LoVo (cell line): ENCODE data around the gene ATP8B4.
"Not testable (repeated sequence)": the region's sequence is repeated elsewhere in the genome, so short reads cannot be mapped to it uniquely, and the experiment has no call there.

ENCODE experiments used
- DNase-seq: peaks from one replicate; pipeline ENCODE4 v3.0.0-alpha.2; 2016; ENCODE audit warnings: low spot score

ATP8B4 gene, protein sequence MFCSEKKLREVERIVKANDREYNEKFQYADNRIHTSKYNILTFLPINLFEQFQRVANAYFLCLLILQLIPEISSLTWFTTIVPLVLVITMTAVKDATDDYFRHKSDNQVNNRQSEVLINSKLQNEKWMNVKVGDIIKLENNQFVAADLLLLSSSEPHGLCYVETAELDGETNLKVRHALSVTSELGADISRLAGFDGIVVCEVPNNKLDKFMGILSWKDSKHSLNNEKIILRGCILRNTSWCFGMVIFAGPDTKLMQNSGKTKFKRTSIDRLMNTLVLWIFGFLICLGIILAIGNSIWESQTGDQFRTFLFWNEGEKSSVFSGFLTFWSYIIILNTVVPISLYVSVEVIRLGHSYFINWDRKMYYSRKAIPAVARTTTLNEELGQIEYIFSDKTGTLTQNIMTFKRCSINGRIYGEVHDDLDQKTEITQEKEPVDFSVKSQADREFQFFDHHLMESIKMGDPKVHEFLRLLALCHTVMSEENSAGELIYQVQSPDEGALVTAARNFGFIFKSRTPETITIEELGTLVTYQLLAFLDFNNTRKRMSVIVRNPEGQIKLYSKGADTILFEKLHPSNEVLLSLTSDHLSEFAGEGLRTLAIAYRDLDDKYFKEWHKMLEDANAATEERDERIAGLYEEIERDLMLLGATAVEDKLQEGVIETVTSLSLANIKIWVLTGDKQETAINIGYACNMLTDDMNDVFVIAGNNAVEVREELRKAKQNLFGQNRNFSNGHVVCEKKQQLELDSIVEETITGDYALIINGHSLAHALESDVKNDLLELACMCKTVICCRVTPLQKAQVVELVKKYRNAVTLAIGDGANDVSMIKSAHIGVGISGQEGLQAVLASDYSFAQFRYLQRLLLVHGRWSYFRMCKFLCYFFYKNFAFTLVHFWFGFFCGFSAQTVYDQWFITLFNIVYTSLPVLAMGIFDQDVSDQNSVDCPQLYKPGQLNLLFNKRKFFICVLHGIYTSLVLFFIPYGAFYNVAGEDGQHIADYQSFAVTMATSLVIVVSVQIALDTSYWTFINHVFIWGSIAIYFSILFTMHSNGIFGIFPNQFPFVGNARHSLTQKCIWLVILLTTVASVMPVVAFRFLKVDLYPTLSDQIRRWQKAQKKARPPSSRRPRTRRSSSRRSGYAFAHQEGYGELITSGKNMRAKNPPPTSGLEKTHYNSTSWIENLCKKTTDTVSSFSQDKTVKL

DNA sequence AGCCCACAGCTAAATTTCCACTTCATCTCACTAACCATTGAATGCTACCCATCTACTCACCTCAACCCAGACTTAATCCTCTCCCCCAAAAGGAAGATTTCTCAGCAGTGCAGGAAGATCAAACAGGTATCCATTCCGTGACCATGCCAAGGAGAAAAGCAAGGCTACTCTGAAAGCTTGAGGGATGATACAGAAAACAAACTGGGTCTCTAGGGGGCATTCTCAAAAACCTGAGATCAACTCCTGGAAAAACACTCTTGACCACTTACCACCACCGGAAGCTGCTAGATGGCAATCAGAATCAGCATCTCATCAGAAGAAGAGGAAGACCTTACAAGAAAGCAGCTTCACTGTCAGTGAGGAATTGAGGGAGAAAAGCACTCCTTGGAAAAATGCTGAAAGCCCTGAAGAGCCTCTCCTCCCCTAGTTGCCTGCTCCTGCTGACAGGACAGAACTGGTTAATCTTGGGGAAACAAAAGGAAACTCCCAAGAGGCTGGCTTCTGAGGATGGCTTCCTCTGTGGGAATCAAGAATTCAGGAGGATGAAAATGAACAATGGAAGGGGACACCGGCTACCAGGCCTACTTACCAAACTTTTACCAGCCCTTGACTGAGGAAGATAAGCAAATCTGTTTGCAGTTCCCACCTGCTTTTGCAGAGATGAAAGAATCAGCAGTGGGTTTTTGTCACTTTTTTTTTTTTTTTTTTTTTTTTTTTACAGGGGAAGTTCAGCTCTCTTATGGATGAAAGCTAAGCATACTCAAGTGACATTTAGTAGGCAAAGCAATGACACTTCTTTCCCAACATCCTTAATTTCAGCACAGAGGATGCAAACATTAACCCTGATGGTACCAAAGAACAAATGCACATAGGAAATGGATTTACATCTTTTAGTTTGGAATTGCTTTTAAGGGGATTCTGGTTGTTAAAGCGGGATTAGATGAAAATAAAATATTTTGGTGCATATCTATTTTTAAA lies at the start of gene ATP8B4:
Gene ATP8B4 (minus strand): TSS at position 171 of the 978 bp plus-strand sequence. CDS start 12,267 bp downstream, outside the sequence.
- DNase-seq: no peak

DNA sequence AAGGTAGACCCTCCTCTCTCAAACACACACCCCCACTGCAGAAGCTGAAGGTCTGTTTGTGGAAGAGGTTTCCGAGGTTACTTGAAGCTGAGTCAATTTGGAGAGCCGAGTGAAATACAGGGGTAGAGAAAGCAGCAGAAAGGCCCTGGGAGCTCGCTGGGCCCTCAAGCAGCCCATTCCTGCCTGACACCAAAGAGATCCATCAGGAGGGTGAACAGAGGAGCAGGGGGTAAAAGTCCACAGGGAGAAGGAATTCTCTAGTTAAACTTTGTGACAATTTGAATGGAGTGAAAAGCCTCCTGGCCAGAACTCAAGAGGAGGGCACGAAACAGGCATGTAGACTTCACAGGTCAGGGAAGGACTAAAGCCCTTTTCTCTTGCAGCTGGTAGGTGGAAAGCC lies 49.3 kb upstream of the ATP8B4 start:
- no peak for DNase-seq

DNA sequence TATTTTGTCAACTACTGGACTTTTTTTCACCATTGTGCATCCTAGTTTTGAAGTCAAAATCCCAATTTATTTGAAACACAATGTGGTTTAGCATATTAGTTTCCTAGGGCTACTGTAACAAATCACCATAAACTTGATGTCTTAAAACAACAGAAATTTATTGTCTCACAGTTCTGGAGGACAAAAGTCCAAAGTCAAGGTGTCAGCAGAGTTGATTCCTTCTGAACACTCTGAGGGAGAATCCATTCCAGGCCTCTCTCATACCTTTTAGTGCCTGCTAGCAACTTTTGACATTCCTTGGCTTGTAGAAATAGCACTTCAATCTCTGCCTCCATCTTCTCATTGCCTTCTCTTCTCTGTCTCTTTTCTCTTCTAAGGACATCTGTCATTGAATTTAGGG lies 48.1 kb upstream of the ATP8B4 start:
- DNase-seq: no peak

DNA sequence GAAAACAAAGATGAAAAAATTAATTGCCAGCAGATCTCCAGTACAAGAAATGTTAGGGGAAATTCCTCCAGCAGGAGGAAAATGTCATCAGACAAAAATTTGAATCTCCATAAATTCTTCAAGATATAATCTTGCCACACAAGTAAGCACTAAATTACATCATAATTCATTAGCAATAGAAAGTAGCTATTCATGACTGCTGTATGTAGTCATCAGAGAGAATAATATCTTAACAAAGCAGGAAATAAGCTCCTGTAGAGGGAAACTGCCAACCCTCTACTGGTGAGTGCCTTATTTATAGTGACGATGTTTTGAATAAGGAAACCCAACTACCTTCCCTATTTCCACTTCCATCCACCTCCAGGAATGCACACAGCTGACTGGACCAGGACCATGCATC lies 47.2 kb upstream of the ATP8B4 start:
- DNase-seq: no peak

DNA sequence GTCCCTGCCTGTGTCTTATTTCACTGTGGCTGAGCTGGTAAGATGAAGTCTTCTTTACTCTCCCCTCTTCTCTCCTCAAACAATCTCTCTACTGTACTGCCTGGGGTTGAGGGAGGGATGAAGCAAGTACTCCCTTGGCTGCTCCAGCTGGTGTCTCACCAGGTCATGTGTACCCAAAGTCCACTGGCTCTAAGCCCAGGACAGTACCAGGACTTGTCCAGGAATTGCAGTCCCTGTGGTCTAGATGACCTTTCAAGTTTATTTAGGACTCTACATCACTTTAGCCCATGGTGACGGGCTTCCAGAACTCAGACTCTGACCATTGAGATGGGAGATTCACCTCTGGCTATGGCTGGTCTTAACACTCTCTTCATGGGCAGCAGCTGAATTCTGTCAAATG lies 45.4 kb upstream of the ATP8B4 start:
- no peak for DNase-seq

DNA sequence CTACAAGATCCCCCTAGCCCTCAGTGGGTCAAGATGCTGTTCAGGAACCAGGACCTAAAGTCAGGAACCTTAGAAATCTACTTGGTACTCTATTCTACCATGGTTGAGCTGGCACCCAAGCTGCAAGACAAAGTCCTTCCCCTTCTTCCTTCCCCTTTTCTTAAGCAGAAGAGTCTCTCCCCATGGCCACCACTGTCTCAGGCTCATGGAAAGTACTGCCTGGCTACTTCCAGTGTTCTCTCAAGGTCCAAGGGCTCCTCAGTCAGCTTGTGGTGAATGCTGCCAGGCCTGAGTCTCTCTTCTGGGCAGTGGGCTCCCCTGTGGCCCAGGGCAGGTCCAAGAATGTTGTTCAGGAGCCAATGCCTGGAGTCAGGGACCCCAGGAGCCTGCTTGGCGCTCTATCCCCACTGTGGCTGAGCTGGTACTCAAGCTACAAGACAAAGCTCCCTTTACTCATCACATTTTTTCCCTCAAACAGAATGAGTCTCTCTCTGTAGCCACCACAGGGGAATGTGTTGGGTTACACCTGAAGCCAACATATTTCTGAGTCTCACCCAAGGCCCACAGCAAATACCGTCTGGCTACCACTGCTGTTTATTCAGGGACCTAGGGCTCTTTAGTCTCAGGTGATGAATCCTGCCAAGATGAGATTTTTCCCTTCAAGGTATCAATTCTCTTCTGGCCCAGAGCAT lies 44.8 kb upstream of the ATP8B4 start:
- DNase-seq: no peak

DNA sequence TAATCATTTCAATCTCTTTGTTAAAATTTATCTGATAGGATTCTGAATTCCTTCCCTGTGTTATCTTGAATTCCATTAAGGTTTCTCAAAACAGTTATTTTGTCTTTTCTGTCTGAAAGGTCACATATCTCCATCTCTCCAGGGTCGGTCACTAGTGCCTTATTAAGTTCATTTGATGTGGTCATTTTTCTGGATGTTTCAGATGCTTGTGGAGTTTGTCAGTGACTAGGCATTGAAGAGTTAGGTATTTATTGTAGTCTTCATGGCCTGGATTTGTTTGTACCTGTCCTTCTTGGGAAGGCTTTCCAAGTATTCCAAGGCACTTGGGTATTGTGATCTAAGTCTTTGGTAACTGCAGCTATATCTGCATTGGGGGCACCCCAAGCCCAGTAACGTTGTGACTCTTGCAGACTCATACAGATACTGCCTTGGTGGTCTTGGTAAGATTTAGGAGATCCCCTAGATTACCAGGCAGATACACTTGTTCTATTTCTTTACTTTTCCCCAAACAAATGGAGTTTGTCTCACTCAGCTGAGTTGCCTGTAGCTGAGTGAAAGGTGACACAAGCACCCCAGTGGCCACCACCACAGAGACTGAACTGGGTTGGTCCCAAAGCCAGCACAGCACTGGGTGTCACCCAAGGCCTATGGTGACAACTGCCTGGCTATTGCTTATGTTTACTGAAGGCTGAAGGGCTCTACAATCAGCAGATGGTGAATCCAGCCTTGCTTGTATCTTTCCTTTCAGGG lies 44.1 kb upstream of the ATP8B4 start:
- peak; percentile 72 for DNase-seq

DNA sequence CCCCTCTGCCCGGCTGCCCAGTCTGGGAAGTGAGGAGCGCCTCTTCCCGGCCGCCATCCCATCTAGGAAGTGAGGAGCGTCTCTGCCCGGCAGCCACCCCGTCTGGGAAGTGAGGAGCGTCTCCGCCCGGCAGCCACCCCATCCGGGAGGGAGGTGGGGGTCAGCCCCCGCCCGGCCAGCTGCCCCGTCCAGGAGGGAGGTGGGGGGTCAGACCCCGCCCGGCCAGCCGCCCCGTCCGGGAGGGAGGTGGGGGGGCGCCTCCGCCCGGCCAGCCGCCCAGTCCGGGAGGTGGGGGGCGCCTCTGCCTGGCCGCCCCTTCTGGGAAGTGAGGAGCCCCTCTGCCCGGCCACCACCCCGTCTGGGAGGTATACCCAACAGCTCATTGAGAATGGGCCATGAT lies 39.2 kb upstream of the ATP8B4 start:
- not testable (repeated sequence) for DNase-seq

DNA sequence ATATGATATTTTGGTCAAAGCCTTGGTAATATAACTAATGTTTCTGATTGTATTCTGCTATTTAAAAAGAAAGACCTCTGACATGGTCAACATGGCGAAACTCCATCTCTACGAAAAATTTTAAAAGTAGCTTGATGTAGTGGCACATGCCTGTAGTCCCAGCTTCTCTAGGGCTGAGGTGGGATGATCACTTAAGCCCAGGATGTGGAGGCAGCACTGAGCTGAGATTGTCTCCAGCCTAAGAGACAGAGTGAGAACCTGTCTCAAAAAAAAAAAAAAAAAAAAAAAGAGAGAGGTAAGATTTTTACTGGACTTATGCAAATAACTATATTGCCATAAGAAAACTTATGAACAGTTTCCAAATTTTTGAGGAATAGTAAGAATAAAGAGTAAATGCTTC lies 32.4 kb upstream of the ATP8B4 start:
- no peak for DNase-seq

DNA sequence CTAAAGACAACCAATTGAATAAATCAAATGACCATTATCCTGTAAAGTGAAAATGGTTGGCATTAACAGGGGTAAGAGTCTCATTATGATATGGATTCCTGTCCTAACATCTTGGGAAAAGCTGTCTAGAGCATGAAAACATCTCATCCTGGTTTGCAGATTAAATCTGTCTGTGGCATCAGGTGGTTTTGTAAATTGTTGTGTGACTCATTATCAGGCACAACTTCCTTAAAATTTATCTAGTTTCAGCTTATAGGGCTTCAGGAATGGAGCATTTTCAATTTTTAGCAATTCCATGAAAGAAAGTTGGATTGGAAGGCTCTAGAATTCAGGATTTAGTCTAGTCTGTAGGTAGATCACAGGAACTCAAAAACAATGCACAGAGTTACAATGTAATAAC lies 31.8 kb upstream of the ATP8B4 start:
- no peak for DNase-seq

DNA sequence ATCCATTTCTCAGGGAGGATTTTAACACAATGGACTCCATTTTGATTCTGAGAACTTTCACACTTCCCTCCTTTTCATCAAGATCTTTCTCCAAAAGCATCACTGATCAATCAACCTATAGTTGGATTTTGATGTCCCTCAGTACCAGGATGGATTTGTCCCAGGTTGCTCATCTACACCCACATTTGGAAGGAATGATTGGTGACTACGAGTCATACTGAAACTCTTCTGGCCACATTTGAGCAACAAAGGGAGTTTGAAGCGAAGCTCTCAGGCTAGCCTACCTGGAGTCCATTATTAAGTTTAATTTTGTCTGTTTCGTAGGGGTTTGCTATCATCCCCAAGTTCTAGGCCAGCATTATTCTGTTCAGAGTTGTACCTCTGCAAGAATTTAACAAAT lies 31.3 kb upstream of the ATP8B4 start:
- no peak for DNase-seq

DNA sequence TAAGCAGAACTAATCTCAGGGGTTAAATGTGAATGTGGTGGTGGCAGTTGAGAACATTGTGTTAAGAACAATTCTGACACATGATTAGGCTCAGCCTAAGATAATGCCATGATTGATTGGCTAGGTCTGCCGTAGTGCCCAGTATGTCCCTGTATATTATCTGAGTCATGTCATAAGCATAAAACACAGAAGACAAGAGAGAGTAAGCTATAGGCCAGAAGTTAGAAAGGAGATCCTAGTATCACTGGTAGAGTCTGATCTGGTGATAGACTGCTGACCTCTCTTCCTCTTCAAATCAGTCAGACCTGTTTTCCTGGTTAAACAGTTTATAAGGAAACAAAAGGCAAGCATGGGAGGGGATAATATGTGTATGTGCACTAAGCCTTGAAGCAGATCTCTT lies 30.1 kb upstream of the ATP8B4 start:
- DNase-seq: no peak

DNA sequence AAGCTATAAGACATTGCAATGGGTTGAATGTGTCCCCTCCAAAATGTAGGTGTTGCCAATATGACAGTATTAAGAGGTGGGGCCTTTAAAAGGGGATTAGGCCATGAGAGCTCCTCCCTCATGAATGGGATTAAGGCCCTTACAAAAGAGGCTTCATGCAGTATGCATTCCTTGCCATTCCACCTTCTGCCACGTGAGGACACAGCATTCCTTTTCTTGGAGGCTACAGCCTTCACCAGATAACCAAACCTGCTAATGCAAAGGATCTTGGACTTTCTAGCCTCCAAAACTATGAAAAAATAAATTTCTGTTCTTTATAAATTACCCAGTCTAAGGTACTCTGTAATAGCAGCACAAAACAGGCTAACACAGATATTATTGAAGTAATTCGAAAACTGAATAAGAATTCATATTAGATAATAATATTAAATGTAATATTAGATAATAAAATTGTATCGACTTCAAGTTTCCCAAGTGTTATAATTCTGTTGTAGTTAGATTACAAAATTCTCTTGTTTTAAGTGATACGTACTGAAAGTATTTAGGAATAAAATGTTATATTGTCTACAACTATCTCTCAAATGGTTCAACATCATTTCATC lies 29.4 kb upstream of the ATP8B4 start:
- peak; percentile 40 for DNase-seq

DNA sequence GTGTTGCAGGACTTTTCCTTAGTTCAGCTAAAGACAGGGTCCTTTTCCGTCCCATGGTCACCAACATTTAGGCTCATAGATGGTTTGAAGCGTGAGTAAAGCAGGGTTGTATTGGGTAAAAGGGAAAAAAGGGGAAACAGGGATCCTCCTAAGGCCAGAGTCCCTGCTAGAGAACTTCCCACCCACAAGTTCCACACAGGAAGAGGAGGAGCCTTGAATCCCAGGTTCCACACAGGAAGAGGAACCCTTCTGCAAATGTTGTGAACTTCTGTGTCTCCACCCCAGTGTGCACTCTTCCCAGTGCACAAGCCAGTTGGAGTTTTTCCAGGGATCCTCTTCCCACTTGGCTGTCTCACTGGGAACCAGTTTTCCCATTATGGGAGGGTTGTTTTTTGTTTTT lies 27.6 kb upstream of the ATP8B4 start:
- DNase-seq: no peak

DNA sequence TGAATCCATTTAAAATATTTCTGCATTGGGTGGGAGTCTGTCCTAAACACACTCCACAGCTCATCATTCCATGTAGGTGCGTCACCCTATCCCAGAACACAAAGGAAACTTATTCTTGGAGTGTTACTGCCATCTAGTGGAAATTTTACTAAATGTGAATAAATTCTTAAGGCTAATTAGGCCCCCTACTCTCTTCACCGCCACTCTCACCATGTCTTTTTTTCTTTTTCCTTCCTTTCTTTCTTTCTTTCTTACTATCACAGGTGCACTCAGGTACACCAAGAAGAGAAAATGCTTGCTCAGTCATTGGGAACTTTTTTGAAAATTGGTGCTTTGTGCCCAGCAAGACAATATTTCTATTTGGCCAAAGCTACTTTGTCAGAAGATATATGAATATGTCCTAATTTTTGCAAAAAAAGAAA lies 26.4 kb upstream of the ATP8B4 start:
- peak; percentile 79 for DNase-seq

DNA sequence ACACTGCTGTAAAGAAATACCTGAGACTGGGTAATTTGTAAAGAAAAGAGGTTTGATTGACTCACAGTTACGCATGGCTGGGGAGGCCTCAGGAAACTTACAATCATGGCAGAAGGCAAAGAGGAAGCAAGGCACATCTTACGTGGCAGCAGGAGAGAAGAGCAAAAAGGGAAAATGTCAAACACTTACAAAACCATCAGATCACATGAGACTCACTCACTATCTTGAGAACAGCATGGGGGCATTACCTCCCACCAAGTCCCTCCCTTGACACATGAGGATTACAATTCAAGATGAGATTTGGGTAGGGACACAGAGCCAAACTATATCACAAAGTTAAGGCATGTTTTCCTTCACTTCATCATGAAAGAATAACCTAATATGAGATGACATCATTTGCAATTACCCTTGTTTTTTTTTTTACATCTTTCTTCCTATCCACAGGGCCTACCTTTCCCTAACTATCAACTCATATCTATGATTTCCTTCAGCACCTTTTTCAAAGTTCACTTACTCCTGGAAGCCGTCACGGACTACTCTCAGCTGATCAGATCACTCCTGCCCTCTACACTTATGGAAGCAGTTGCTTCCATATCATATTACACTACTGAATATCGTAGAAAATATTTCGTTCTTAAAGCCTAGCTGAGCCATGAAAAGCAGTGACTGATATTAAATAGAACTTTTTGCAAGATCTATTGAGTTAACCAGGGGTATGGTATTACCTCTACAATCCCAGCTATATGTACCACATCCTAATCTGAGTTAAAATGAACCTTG lies 25.5 kb upstream of the ATP8B4 start:
- DNase-seq: no peak

DNA sequence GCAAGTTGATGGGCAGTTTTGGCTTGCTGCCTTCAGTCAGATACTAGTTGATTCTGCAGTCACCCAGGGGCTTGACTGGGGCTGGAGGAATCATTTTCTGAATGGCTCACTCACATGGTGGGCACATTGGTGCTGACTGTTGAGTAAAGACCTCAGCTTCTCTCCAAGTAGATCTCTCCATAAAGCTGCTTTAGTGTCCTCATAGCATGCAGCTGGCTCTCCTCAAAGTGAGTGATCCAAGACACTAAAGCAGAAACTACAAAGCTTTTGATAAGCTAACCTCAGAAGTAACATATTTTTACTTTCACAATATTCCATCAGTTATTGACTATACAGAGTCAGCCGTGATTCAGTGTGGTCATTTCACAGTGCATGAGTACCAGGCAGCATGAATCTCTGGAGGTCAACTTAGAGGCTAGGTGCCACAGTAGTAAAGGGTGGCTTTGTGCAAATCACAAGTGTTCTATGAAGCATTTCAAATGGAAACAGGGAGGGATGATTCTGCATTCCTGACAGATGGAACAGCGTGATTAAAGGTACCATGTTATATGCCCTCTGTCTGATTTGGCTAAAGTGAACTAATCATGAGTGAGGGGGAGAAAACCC lies 24.3 kb upstream of the ATP8B4 start:
- no peak for DNase-seq

DNA sequence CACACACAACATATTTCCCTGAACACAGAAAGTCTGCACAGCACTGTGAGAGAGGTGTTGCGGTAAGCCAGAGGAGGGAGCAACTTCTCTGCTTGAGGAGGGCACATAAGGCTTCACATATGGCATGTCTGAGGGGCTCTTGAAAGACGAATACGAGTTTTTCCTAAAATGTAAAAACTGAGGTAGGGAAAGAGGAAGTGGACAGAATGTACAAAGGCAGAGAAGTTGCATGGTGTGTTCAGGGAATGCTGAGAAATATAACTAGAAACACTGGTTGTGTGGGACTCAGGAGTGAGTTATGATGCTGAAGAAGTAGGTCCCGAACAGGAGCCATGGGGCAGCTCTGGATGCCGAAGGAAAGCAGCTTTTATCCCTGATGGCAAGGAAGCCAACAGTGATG lies 22.8 kb upstream of the ATP8B4 start:
- DNase-seq: no peak
